ENCODE results near the gene NPM1.

GRCh38 chr5:171416160-171417049 is 28.8 kb downstream of the NPM1 start:
- TF ChIP-seq CTCF (IDR thresholded peaks at IDR 0.05) (no peak), EP300 (IDR thresholded peaks at IDR 0.05) (no peak), POLR2A (IDR thresholded peaks at IDR 0.05) (no peak), POLR2AphosphoS5 (IDR thresholded peaks at IDR 0.05) (no peak)
